SK-N-MC (cell line): ENCODE data around the gene MBOAT2.

ENCODE experiments used
- EZH2 ChIP-seq: fragments of 200-600 bp; sonication (generic); IDR thresholded peaks from one replicate; pipeline ENCODE4 v1.6.1; 2017; ENCODE audit warnings: antibody characterized with exemption
- FOXP2 ChIP-seq: optimal IDR thresholded peaks from 2 replicates; pipeline ENCODE3; 2011; ENCODE audit warnings: mild to moderate bottlenecking, moderate library complexity; ENCODE audit not compliant: insufficient read depth; ENCODE audit errors: extremely low read length, control extremely low read depth
- POLR2AphosphoS5 ChIP-seq: IDR thresholded peaks from 2 replicates; pipeline ENCODE4 v1.6.1; 2012; ENCODE audit warnings: mild to moderate bottlenecking, low read depth, low read length, borderline replicate concordance

DNA sequence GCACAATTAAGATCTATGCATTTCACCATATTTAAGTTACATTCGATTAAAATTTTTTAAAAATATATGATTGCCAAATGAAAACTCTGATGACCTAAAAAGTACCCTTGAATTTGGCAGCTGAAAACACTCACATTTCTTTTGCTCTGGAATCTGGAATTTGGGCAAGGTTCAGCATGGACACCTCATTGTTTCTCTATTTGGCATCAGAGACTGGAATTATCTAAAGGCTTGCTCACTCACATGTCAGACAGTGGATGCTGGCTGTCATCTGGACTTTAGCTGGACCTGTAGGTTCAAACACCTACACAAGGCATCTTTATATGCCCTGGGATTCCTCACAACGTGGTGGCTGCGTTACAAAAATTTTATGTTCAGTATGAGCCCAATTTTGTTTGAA, 16.1 kb downstream of the MBOAT2 start:
- TF ChIP-seq EZH2 (no peak), POLR2AphosphoS5 (no peak), FOXP2 (no peak)
